ENCODE measurements around the gene SERGEF.
"Not testable (repeated sequence)": the region's sequence is repeated elsewhere in the genome, so short reads cannot be mapped to it uniquely, and the experiment has no call there.

SERGEF gene

GRCh38 chr11:17898782-17899181, 114.1 kb downstream of the SERGEF start:
- DNase-seq, result no peak

- DNase-seq, result no peak
These were observed 114.8 kb downstream of the SERGEF start for GRCh38 chr11:17898071-17898470.

DNA sequence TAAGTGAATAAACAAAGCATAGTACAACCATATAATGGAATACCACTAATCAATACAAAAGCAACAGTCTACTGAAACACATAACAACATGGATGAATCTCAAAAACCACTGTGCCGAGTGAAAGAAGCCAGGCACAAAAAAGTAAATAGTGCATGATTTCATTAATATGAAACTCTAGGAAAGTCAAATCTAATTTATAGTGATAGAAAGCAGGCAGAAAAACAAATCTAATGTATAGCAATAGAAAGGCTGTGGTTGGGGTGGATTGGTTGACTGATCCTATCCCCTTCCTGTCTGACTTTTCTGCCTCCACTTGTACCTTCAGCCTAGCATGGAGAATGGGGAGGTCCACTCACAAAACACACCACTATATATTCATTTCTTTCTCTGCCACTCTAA, 115.4 kb downstream of the SERGEF start:
- no peak for DNase-seq

DNA sequence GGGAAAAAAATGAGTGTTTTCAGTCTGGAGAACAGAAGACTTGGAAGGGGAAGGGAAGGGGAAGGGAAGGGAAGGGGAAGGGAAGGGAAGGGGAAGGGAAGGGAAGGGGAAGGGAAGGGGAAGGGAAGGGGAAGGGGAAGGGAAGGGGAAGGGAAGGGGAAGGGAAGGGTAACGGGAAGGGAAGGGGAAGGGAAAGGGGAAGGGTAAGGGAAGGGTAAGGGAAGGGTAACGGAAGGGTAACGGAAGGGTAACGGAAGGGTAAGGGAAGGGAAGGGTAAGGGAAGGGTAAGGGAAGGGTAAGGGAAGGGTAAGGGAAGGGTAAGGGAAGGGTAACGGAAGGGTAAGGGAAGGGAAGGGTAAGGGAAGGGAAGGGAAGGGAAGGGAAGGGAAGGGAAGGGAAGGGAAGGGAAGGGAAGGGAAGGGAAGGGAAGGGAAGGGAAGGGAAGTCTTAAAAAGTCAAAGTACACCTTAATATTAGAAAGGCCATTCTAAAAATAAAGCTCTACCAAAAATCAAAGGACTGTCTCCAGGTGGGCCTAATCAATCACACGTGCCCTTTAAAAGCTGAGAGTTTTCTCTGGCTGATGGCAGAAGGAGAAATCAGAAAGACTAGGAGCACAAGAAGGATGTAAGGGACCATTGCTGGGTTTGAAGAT, 116.2 kb downstream of the SERGEF start:
- DNase-seq, result not testable (repeated sequence)

GRCh38 chr11:17894929-17895658, 117.8 kb downstream of the SERGEF start:
- DNase-seq, result no peak

DNA sequence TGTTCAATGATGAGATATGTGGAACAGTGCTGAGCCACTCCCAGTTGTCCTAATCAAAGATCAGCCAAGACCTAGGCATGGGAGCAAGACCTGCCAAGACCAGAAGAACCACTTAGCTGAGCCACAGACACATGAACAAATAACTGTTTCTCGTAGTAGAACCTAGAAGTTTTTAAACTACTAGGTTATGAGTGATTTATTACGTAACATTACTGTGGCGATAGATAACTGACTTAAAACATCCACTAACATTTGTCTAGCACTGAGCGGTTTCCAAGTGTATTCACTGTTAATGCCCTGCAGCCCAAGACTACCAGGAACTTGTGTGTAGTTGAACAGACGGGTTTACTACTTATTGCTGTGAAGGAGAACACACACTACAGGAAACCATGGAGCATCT, 120.4 kb downstream of the SERGEF start:
- DNase-seq, result no peak

DNA sequence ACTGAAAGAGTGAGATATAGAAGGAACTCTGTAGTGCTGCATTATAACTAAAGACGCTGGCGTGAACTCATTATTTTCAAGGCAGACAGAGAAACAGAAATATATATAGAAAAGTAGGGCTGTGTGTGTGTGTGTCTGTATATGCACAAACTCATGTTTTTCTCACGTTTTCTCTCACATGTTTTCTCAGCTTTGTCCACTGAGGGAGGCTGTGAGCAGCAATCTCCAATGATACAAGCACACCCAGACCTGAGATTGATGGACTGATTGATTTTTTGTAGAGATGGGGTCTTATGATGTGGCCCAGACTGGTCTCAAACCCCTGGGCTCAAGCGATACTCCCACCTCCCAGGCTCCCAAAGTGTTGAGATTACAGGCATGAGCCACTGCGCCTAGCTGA, 122.5 kb downstream of the SERGEF start:
- no peak for DNase-seq

DNA sequence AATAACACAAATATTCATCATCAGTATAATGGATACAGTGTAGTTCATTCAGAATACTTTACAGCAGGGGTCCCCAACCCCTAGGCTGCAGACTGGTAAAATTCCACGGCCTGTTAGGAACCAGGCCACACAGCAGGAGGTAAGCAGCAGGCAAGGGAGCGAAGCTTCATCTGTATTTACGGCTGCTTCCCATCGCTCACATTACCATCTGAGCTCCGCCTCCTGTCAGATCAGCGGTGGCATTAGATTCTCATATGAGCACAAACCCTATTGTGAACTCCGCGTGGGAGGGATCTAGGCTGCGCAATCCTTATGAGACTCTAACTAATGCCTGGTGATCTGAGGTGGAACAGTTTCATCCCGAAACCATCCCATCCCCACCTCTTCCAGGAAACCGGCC, 125.1 kb downstream of the SERGEF start:
- DNase-seq, result no peak

DNA sequence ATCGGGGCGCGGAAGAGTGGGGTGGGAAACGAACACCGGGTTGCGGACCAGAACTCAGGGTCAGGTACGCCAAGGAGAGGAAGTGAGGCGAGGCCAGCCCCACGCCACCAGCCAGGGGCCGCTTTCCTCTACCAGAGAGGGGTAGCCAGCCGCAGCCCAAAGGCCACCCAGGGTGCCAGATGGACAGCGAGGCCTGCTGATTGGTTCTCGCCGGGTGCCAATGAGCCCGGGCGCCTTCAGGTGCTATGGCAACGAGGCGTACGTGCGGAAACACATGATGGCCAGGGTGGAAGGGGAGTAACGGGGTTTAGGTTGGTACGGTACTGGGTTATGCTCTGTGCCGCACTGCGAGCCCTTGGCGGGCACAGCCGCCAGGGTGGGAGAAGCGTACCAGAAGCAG, 128.9 kb downstream of the SERGEF start:
- no peak for DNase-seq

DNA sequence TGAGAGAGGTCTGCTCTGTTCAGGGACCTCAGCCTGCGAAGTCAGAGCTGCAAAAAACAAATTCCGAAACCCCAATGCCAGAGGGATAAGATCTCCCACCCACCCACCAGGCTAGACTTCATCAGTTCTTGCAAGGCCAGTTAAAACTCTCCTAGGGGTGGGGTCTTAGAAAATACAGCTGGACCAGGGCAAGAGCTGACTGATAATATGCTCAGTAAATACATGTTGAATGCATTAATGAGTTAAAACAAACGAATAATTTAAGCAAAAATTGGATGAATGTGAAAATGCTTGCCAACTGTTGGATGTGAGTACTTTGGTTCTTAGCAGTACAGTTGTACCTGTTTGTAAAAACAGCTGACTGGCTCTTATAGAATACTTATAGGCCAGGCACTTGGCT, 129.8 kb downstream of the SERGEF start:
- no peak for DNase-seq

GRCh38 chr11:17878743-17879142, 134.1 kb downstream of the SERGEF start:
- no peak for DNase-seq

DNA sequence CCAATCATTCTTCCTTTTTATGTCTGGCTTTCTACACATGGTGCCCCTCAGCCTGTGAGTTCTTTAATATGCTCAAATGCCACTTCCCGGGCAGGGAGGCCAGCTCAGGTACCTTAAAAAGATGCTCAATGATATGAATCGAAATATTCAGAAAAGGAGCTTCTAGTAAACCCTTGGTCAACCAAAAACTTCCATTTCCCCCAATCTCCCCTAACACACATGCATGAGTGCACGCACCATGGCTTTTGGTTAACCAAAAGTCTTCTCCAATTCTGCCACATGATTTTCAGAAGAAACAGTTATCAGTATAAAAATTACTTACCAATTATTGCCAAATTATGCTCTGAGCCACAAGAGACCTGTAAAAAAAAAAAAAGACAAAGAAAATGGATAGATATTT, 135.0 kb downstream of the SERGEF start:
- DNase-seq, result no peak

- no peak for DNase-seq
These were observed 136.0 kb downstream of the SERGEF start for GRCh38 chr11:17876827-17877226.

GRCh38 chr11:17875891-17876290, 137.0 kb downstream of the SERGEF start:
- DNase-seq, result no peak

DNA sequence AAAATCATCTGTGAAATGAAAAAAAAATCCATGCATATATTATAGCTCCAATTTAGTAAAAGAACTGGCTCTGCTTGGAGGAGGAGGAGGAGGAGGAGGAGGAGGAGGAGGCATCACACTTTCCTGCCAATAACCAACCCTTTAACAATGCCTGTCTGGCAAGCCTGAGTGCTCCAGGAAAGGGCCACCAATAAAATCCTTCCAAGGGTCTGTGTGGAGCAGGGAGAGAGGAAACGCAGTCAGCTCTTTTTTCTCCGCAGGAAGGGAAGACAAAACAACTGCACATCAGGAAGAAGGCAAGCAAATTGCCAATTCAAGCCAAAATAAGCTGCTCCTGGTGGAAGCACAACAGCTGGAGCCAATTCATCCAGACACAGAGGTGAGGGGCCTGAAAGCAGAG, 139.3 kb downstream of the SERGEF start:
- no peak for DNase-seq

DNA sequence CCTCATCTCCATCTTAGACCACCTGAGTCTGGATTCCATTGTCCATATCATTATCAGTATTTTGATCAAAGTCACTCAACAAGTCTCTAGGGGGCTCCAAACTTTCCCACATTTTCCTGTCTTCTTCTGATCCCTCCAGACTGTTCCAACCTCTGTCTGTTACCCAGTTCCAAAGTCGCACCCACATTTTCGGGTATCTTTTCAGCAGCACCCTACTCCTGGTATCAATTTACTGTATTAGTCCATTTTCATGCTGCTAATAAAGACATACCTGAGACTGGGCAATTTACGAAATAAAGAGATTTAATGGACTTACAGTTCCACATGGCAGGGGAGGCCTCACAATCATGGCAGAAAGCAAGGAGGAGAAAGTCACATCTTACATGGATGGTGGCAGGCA, 144.4 kb downstream of the SERGEF start:
- DNase-seq, result not testable (repeated sequence)

DNA sequence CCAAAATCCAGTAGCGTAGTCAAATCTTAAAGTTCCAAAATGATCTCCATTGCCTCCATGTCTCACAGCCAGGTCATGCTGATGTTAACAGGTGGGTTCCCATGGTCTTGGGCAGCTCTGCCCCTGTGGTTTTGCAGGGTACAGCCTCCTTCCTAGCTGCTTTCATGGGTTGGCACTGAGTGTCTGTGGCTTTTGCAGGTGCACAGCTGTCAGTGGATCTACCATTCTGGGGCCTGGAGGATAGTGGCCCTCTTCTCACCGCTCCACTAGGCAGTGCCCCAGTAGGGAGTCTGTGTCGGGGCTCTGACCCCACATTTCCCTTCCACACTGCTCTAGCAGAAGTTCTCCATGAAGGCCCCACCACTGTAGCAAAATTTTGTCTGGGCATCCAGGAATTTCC, 145.5 kb downstream of the SERGEF start:
- no peak for DNase-seq

DNA sequence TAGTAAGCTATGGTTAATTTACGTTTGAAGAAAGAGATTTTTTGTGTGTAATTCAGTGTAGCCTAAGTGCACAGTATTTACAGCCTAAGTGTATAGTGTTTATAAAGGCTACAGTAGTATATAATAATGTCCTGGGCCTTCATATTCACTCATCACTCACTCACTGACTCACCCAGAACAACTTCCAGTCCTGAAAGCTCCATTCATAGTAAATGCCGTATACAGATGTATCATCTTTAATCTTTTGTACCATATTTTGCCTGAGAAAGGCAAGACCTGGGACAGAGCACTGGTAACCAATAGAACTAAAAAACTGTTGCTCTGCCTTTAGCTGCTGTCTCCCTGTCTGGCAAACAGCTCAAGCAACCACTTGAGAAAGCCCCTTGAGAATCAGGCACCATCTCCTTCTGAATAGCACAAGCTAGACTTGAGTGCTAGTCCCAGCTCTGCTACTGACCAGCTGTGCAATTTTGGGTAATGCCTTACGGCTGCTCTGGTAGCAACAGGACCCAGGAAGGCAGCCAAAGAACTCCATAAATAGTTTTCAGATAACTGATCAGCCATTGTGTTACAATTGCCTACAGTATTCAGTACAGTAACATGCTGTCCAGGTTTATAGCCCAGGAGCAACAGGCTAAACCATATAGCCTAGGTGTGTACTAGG, 146.9 kb downstream of the SERGEF start:
- no peak for DNase-seq

GRCh38 chr11:17864478-17864941, 148.3 kb downstream of the SERGEF start:
- DNase-seq, result no peak

GRCh38 chr11:17861036-17861755, 151.7 kb downstream of the SERGEF start:
- DNase-seq, result no peak

GRCh38 chr11:17859552-17859951, 153.3 kb downstream of the SERGEF start:
- DNase-seq, result no peak

DNA sequence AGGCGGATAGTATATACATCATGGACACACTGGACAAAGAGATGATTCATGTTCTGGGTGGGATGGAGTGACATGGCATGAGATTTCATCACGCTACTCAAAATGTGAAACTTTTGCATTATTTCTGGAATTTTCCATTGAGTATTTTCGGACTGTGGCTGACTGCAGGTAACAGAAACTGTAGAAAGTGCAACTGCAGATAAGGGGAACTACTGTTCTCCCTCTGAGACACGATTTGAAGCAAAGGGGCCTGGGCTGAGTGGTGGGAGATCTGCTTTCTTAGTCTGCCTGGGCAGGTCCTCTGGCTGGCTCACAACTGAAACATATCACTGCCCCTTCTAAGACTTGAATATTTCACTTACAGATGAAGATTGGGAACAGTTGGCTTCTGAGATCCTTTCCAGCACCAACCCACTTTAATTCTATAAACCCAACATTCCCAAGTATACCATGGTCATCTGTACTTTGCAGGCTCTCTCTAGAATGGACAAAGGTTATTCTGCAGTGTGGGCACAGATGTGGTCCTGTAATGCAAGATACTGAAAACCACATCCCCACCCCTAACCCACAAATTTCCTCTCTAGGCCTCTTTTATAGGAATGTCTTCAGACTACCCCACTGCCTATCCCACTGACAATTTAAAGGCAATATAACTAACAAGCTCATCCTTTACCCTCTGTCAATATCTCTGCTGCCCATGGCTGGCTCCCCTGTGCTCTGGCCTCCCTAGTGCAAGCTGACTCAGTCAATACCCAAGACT, 157.1 kb downstream of the SERGEF start:
- DNase-seq, result no peak

DNA sequence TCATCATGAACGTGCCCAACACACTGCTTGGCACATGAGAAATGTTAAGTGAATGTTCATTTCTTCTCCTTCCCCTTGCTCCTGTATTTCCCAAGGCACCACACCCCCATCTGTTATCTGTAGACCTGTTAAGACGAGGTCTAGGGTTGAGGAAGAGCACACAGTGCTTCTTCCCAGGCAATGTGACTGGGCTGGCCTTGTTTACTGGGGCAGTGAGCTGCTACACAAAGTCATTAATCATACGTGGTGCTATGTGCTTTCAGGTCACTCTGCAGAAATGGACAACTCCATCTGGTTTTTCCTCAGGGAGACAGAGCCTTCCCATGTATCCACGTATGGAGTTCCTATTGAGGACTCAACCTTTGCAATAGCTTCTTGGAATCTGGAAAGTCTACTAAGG, 159.6 kb downstream of the SERGEF start:
- DNase-seq, result no peak

Measured in activated CD4-positive, CD25-positive, alpha-beta regulatory T cell (primary cell).